DOHH2 (cell line): ENCODE results near the gene CYLD.

ENCODE experiments used
- H3F3A ChIP-seq: fragments of 200-600 bp; sonication (generic), shearing (Covaris generic); 2 replicates; pipeline ENCODE4 v1.6.0; 2016; ENCODE audit warnings: antibody characterized with exemption, mild to moderate bottlenecking; ENCODE audit not compliant: control insufficient read depth, insufficient read depth
- H3K27ac ChIP-seq: fragments of 200-600 bp; sonication (generic); 2 replicates; pipeline ENCODE4 v1.5.1; 2014; ENCODE audit warnings: low read depth, mild to moderate bottlenecking, low read length, moderate library complexity
- H3K27me3 ChIP-seq: fragments of 200-600 bp; sonication (generic); 2 replicates; pipeline ENCODE4 v1.6.1; 2014; ENCODE audit warnings: mild to moderate bottlenecking, low read length, mixed read lengths; ENCODE audit not compliant: control insufficient read depth
- H3K36me3 ChIP-seq: fragments of 200-600 bp; sonication (generic); 2 replicates; pipeline ENCODE4 v1.6.1; 2014; ENCODE audit warnings: mild to moderate bottlenecking, low read length, moderate library complexity, mixed read lengths; ENCODE audit not compliant: control insufficient read depth
- H3K4me1 ChIP-seq: fragments of 200-600 bp; sonication (generic); 2 replicates; pipeline ENCODE4 v1.6.1; 2014; ENCODE audit warnings: mild to moderate bottlenecking, low read length, mixed read lengths; ENCODE audit not compliant: control insufficient read depth
- H3K4me2 ChIP-seq: fragments of 200-600 bp; sonication (generic); 2 replicates; pipeline ENCODE4 v1.6.0; 2014; ENCODE audit warnings: mild to moderate bottlenecking, low read length, moderate library complexity
- H3K4me3 ChIP-seq: fragments of 200-600 bp; sonication (generic); 2 replicates; pipeline ENCODE4 v1.5.1; 2014; ENCODE audit warnings: mild to moderate bottlenecking, low read length, mixed read lengths
- H3K79me2 ChIP-seq: fragments of 200-600 bp; sonication (generic); 2 replicates; pipeline ENCODE4 v1.6.1; 2014; ENCODE audit warnings: mild to moderate bottlenecking, low read length, mixed read lengths; ENCODE audit not compliant: control insufficient read depth
- H3K9me2 ChIP-seq: fragments of 200-600 bp; sonication (generic); replicated peaks from 2 replicates; pipeline ENCODE4 v1.6.1; 2014; ENCODE audit warnings: mild to moderate bottlenecking, low read length, mixed read lengths; ENCODE audit not compliant: control insufficient read depth
- H3K9me3 ChIP-seq: fragments of 200-600 bp; sonication (generic); 2 replicates; pipeline ENCODE4 v1.6.1; 2014; ENCODE audit warnings: antibody characterized with exemption, low read length, mixed read lengths; ENCODE audit not compliant: control insufficient read depth, insufficient read depth
- H4K20me1 ChIP-seq: fragments of 200-600 bp; sonication (generic); 2 replicates; pipeline ENCODE4 v1.6.0; 2014; ENCODE audit warnings: low read depth, mild to moderate bottlenecking, antibody characterized with exemption, low read length, moderate library complexity; ENCODE audit not compliant: control insufficient read depth, insufficient read depth
- EZH2phosphoT487 ChIP-seq: fragments of 200-600 bp; sonication (generic); IDR thresholded peaks from 2 replicates; pipeline ENCODE4 v1.6.1; 2017; ENCODE audit warnings: borderline replicate concordance, mild to moderate bottlenecking, antibody characterized with exemption, low read length, moderate library complexity, mixed read lengths
- TF ChIP-seq, protein P1 (sequence below): fragments of 200-600 bp; sonication (generic); IDR thresholded peaks from one replicate; pipeline ENCODE4 v1.5.1; 2014; ENCODE audit warnings: antibody characterized with exemption, mild to moderate bottlenecking, low read depth, low read length; ENCODE audit not compliant: poor library complexity, severe bottlenecking

CYLD gene

GRCh38 chr16:50702725-50703124 lies 39.2 kb upstream of the CYLD start:
- peaks cover 17% of the 10 kb centered on the region for H3K27me3 ChIP-seq
- no peaks in the 10 kb centered on the region for H3K9me2 ChIP-seq
- H3K27ac ChIP-seq, result no peak overlapping the region
- no peaks in the 10 kb centered on the region for H3F3A ChIP-seq
- no peaks in the 10 kb centered on the region for H3K79me2 ChIP-seq
- H3K4me3 ChIP-seq, result no peak overlapping the region
- H3K36me3 ChIP-seq, result no peaks in the 10 kb centered on the region
- H3K4me1 ChIP-seq, result no peaks in the 10 kb centered on the region
- peaks cover 16% of the 10 kb centered on the region; the same call in 1 of the 2 replicates for H3K9me3 ChIP-seq
- TF ChIP-seq, protein P1, sequence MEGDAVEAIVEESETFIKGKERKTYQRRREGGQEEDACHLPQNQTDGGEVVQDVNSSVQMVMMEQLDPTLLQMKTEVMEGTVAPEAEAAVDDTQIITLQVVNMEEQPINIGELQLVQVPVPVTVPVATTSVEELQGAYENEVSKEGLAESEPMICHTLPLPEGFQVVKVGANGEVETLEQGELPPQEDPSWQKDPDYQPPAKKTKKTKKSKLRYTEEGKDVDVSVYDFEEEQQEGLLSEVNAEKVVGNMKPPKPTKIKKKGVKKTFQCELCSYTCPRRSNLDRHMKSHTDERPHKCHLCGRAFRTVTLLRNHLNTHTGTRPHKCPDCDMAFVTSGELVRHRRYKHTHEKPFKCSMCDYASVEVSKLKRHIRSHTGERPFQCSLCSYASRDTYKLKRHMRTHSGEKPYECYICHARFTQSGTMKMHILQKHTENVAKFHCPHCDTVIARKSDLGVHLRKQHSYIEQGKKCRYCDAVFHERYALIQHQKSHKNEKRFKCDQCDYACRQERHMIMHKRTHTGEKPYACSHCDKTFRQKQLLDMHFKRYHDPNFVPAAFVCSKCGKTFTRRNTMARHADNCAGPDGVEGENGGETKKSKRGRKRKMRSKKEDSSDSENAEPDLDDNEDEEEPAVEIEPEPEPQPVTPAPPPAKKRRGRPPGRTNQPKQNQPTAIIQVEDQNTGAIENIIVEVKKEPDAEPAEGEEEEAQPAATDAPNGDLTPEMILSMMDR, result no peak
- no peak for TF ChIP-seq EZH2phosphoT487
- H4K20me1 ChIP-seq, result no peaks in the 10 kb centered on the region
- H3K4me2 ChIP-seq, result no peak overlapping the region

DNA sequence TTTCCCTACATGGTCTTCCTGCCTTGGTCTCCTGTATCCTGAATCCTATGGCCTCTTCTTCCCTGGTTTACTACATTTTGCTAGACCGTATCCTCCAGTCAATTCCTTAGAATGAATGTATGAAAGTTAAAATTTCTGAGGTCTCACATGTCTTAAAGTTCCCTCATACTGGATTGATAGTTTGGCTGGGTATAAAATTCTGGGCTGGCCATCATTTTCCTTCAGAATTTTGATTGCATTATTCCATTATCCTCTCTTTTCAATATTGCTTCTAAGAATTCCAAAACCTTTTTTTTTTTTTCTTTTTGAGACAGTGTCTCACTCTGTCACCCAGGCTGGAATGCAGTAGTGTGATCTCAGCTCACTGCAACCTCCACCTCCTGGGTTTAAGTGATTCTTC lies 37.6 kb upstream of the CYLD start:
- Histone ChIP-seq H3K36me3 (no peaks in the 10 kb centered on the region), H3K9me2 (no peaks in the 10 kb centered on the region), H4K20me1 (no peaks in the 10 kb centered on the region), H3K4me1 (no peaks in the 10 kb centered on the region), H3K9me3 (peaks cover 16% of the 10 kb centered on the region; the same call in 1 of the 2 replicates), H3F3A (no peaks in the 10 kb centered on the region), H3K27ac (no peak overlapping the region), H3K27me3 (peaks cover 7% of the 10 kb centered on the region), H3K4me3 (no peak overlapping the region), H3K79me2 (no peaks in the 10 kb centered on the region), H3K4me2 (no peak overlapping the region)
- TF ChIP-seq, protein P1, result no peak
- TF ChIP-seq EZH2phosphoT487, result no peak

DNA sequence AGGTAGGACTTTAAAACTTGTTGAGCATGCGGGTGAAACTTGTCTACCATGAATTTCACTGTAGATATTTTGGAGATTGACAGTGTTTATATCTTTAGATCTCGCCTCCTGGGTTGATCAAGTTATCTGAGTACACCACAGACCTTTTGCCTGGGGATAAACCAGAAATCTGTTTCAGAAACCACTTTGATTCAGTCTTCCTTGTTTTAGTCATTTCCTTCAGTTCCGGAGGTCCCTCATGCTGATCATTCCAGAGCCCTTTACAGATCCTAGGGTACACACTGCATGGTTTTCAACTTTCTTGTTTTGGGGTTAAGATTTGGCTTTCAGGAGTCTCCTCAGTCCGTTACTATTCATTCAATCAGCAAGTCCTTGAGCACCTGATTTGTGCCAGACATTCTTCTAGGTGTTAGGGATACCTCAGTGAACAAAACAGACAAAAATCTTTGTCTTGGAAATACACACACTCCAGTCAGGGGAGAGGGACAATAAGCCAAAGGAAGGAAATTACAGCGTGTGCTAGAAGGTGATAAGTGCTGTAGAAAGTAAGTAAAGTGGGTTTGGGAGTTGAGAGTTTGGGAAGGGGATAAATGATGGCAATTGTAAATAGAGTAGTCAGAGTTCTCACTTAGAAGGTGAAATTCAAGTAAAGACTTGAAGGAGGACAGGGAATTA lies 36.3 kb upstream of the CYLD start:
- Histone ChIP-seq H3K4me2 (no peak overlapping the region), H3K9me2 (no peaks in the 10 kb centered on the region), H3K27me3 (no peaks in the 10 kb centered on the region), H3K4me3 (no peak overlapping the region), H3K79me2 (no peaks in the 10 kb centered on the region), H4K20me1 (no peaks in the 10 kb centered on the region), H3K36me3 (no peaks in the 10 kb centered on the region), H3K4me1 (no peaks in the 10 kb centered on the region), H3K9me3 (peaks cover 16% of the 10 kb centered on the region; the same call in 1 of the 2 replicates), H3F3A (no peaks in the 10 kb centered on the region), H3K27ac (no peak overlapping the region)
- TF ChIP-seq, protein P1, result no peak
- TF ChIP-seq EZH2phosphoT487, result no peak
